MM.1S (cell line): ENCODE data around the gene FRYL.

Experiments
- DNase-seq: peaks from one replicate; pipeline ENCODE4 v3.0.0-alpha.2; 2015
- H2AFZ ChIP-seq: fragments of 300-600 bp; sonication (generic); 2 replicates; pipeline ENCODE4 v1.6.0; 2016; ENCODE audit warnings: antibody characterized with exemption, low read length
- H3F3A ChIP-seq: fragments of 300-600 bp; sonication (generic); 2 replicates; pipeline ENCODE4 v1.6.1; 2016; ENCODE audit warnings: mild to moderate bottlenecking, antibody characterized with exemption, low read length, moderate library complexity, mixed read lengths; ENCODE audit not compliant: insufficient read depth
- H3K27ac ChIP-seq: fragments of 300-600 bp; sonication (generic); 2 replicates; pipeline ENCODE4 v1.5.1; 2016; ENCODE audit warnings: mild to moderate bottlenecking, low read length
- H3K27me3 ChIP-seq: fragments of 300-600 bp; sonication (generic); replicated peaks from 2 replicates; pipeline ENCODE4 v1.6.0; 2016; ENCODE audit warnings: low read length; ENCODE audit not compliant: insufficient read depth
- H3K36me3 ChIP-seq: fragments of 300-600 bp; sonication (generic); replicated peaks from 2 replicates; pipeline ENCODE4 v1.6.1; 2016; ENCODE audit warnings: mild to moderate bottlenecking, low read length, mixed read lengths; ENCODE audit not compliant: insufficient read depth
- H3K4me1 ChIP-seq: fragments of 300-600 bp; sonication (generic); 2 replicates; pipeline ENCODE4 v1.6.1; 2016; ENCODE audit warnings: low read length, mixed read lengths
- H3K4me2 ChIP-seq: fragments of 300-600 bp; sonication (generic); 2 replicates; pipeline ENCODE4 v1.6.0; 2016; ENCODE audit warnings: low read depth, low read length
- H3K4me3 ChIP-seq: fragments of 300-600 bp; sonication (generic); 2 replicates; pipeline ENCODE4 v1.5.1; 2016; ENCODE audit warnings: low read length, mixed read lengths
- H3K79me2 ChIP-seq: fragments of 300-600 bp; sonication (generic); 2 replicates; pipeline ENCODE4 v1.6.1; 2016; ENCODE audit warnings: mixed run types, low read length, mixed read lengths
- H3K9ac ChIP-seq: fragments of 300-600 bp; sonication (generic); 2 replicates; pipeline ENCODE4 v1.6.1; 2016; ENCODE audit warnings: low read length, mixed read lengths
- H3K9me2 ChIP-seq: fragments of 300-600 bp; sonication (generic); replicated peaks from 2 replicates; pipeline ENCODE4 v1.6.1; 2016; ENCODE audit warnings: mild to moderate bottlenecking, low read length, mixed read lengths; ENCODE audit not compliant: insufficient read depth
- H3K9me3 ChIP-seq: fragments of 300-600 bp; sonication (generic); replicated peaks from 2 replicates; pipeline ENCODE4 v1.6.1; 2016; ENCODE audit warnings: mild to moderate bottlenecking, low read length, mixed read lengths; ENCODE audit not compliant: insufficient read depth
- H4K20me1 ChIP-seq: fragments of 300-600 bp; sonication (generic); 2 replicates; pipeline ENCODE4 v1.6.1; 2016; ENCODE audit warnings: mild to moderate bottlenecking, low read length, moderate library complexity, mixed read lengths; ENCODE audit not compliant: insufficient read depth
- EZH2 ChIP-seq: fragments of 300-600 bp; sonication (generic); optimal IDR thresholded peaks from 2 replicates; pipeline ENCODE3; 2017; ENCODE audit warnings: low read depth, mild to moderate bottlenecking, antibody characterized with exemption, low read length, mixed read lengths
- EZH2phosphoT487 ChIP-seq: fragments of 300-600 bp; sonication (generic); IDR thresholded peaks from 2 replicates; pipeline ENCODE4 v1.6.1; 2018; ENCODE audit warnings: antibody characterized with exemption, low read length
- TF ChIP-seq, protein P1 (sequence below): fragments of 300-600 bp; sonication (generic); IDR thresholded peaks from 2 replicates; pipeline ENCODE4 v1.5.1; 2016; ENCODE audit warnings: antibody characterized with exemption, low read length, mixed read lengths

FRYL gene

DNA sequence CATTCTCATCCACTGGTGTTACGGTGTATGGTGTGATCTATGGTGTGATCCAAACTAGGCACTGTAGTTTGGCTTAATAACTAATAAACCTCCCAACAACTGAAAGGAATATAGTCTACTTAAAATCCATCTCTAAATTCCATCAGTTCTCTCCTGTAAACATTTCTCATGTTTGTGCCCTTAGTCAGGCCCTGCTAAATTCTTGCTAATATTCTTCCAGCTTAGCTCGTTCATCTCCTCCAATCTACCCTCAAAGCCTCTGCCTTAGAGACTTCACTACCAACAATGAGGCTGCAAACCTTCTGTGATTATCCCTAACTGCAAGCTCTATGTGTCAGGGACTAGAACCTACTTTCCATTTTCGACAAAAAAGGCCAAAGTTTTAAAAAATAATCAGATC lies 261.9 kb downstream of the FRYL start:
- H3K79me2 ChIP-seq = no peaks in the 10 kb centered on the region
- H3K4me2 ChIP-seq = no peak overlapping the region
- DNase-seq = no peak
- H2AFZ ChIP-seq = no peak overlapping the region
- H3K27me3 ChIP-seq = no peaks in the 10 kb centered on the region
- no peaks in the 10 kb centered on the region for H3K4me1 ChIP-seq
- no peaks in the 10 kb centered on the region for H3K9me3 ChIP-seq
- H4K20me1 ChIP-seq = no peaks in the 10 kb centered on the region
- H3K9me2 ChIP-seq = no peaks in the 10 kb centered on the region
- TF ChIP-seq EZH2phosphoT487 (no peak), EZH2 (no peak)
- TF ChIP-seq, protein P1, sequence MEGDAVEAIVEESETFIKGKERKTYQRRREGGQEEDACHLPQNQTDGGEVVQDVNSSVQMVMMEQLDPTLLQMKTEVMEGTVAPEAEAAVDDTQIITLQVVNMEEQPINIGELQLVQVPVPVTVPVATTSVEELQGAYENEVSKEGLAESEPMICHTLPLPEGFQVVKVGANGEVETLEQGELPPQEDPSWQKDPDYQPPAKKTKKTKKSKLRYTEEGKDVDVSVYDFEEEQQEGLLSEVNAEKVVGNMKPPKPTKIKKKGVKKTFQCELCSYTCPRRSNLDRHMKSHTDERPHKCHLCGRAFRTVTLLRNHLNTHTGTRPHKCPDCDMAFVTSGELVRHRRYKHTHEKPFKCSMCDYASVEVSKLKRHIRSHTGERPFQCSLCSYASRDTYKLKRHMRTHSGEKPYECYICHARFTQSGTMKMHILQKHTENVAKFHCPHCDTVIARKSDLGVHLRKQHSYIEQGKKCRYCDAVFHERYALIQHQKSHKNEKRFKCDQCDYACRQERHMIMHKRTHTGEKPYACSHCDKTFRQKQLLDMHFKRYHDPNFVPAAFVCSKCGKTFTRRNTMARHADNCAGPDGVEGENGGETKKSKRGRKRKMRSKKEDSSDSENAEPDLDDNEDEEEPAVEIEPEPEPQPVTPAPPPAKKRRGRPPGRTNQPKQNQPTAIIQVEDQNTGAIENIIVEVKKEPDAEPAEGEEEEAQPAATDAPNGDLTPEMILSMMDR = no peak
- no peak overlapping the region for H3K4me3 ChIP-seq
- H3K27ac ChIP-seq = no peak overlapping the region
- 0 out of 2 replicates have a peak, but pooled peaks cover 9% of the 10 kb centered on the region for H3K36me3 ChIP-seq
- no peak overlapping the region for H3K9ac ChIP-seq
- no peaks in the 10 kb centered on the region for H3F3A ChIP-seq

DNA sequence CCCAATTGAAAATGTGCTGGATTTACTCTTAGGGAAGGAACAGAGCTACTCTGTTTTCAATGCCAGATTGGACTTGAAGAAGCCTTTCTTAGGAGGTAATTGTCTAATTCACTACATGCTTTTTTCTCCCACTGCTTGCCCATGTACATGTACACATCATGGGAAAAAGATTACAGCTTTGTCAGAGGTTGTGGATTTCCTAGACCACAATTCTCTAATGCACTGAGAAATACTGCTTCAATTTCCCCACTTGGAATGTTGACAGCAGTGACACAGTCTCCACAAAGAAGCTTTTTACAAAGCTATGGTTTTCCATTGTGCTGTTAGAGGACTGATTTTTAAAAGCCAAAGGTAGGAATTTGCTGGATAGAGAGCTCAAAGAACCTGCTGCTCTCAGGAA lies 270.5 kb downstream of the FRYL start:
- no peak for DNase-seq
- Histone ChIP-seq H3K4me2 (no peak overlapping the region), H3K79me2 (no peaks in the 10 kb centered on the region), H4K20me1 (no peaks in the 10 kb centered on the region), H3F3A (peaks cover 4% of the 10 kb centered on the region; the same call in 1 of the 2 replicates), H2AFZ (no peak overlapping the region), H3K9me3 (no peaks in the 10 kb centered on the region), H3K36me3 (0 out of 2 replicates have a peak, but pooled peaks cover 6% of the 10 kb centered on the region), H3K4me3 (no peak overlapping the region), H3K27me3 (no peaks in the 10 kb centered on the region), H3K4me1 (peaks cover 3% of the 10 kb centered on the region; the same call in 1 of the 2 replicates), H3K9me2 (no peaks in the 10 kb centered on the region), H3K9ac (no peak overlapping the region), H3K27ac (no peak overlapping the region)
- TF ChIP-seq, protein P1 = no peak
- TF ChIP-seq EZH2phosphoT487 (no peak), EZH2 (no peak)

DNA sequence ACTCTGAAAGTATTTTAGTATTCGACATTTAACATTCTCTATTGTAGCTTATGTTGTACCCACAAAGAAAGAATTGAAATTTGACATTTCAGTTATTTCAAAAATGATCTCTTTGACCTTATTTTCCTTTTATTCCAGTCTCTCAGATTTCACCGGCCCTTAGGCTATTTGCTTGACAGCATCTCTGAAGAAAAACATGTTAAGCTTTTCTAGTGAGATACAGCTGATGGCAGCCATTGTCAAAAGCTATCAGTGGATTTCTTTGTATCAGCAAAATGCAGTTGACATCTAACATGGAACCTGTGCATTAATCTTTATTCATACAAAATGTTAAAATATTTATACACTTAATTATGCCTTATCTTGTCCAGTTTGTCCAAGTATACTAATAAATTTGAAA lies 273.4 kb downstream of the FRYL start:
- no peak overlapping the region for H3K4me2 ChIP-seq
- H3K9me3 ChIP-seq = no peaks in the 10 kb centered on the region
- H3K9ac ChIP-seq = no peak overlapping the region
- peaks cover 8% of the 10 kb centered on the region; the same call in 1 of the 2 replicates for H3F3A ChIP-seq
- no peak overlapping the region for H3K27ac ChIP-seq
- peaks cover 13% of the 10 kb centered on the region; the same call in 1 of the 2 replicates for H3K4me1 ChIP-seq
- no peak for DNase-seq
- no peak overlapping the region for H2AFZ ChIP-seq
- H3K36me3 ChIP-seq = no peaks in the 10 kb centered on the region
- H3K4me3 ChIP-seq = no peak overlapping the region
- no peaks in the 10 kb centered on the region for H3K9me2 ChIP-seq
- H4K20me1 ChIP-seq = no peaks in the 10 kb centered on the region
- TF ChIP-seq EZH2phosphoT487 = no peak
- TF ChIP-seq, protein P1 = no peak
- H3K27me3 ChIP-seq = no peaks in the 10 kb centered on the region
- H3K79me2 ChIP-seq = no peaks in the 10 kb centered on the region
